Nephron (organoid): ENCODE data around the gene DNAH14.
"Not testable (repeated sequence)": the region's sequence is repeated elsewhere in the genome, so short reads cannot be mapped to it uniquely, and the experiment has no call there.

ENCODE experiments used
- H3K27ac Mint-ChIP-seq, 3 experiments: 2 replicates each; pipeline ENCODE4 v1.8.0; 2020; ENCODE audit warnings: mixed read lengths in 3 of 3, mild to moderate bottlenecking in 2 of 3, moderate library complexity in 1 of 3
- H3K27me3 Mint-ChIP-seq: 2 replicates; pipeline ENCODE4 v1.8.0; 2021; ENCODE audit warnings: low read depth, mild to moderate bottlenecking, moderate library complexity, mixed read lengths
- H3K36me3 Mint-ChIP-seq: 2 replicates; pipeline ENCODE4 v1.8.0; 2020; ENCODE audit warnings: low read depth, mixed read lengths
- H3K4me1 Mint-ChIP-seq: 2 replicates; pipeline ENCODE4 v1.8.0; 2020; ENCODE audit warnings: mixed read lengths
- H3K4me3 Mint-ChIP-seq, 3 experiments: 2 replicates each; pipeline ENCODE4 v1.8.0; 2020; ENCODE audit warnings: mild to moderate bottlenecking in 3 of 3, mixed read lengths in 3 of 3, moderate library complexity in 2 of 3
- H3K9me3 Mint-ChIP-seq: 2 replicates; pipeline ENCODE4 v1.8.0; 2020; ENCODE audit warnings: mixed read lengths
- TF ChIP-seq, protein P1 (sequence below), 3 experiments: fragments of 200-600 bp; sonication (generic); IDR thresholded peaks; one replicate each; pipeline ENCODE4 v1.5.0; 2021; ENCODE audit warnings: antibody characterized with exemption in 3 of 3; ENCODE audit not compliant: unreplicated experiment in 3 of 3

Gene DNAH14

DNA sequence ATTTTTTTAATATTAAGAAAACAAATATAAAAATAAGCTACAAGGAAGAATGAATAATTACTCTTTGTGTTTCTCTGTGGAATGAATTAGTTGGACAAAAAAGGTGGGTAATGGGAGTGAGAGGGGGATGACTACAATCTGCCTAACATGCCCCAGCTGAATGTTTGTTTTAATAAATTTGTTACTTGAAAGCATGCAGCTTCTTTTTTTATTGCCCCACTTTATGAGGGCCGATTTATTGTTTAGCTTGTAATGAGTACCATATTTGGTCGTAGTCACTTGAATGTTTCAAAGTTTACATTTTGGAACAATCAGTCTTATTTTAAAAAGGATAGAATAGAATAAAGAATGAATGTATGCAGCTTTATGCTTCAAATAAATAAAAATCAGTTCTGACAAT, 301.0 kb downstream of the DNAH14 start:
- Mint-ChIP-seq H3K4me1 (no peaks in the 10 kb centered on the region), H3K9me3 (peaks cover 24% of the 10 kb centered on the region), H3K36me3 (peaks cover 31% of the 10 kb centered on the region), H3K27me3 (no peaks in the 10 kb centered on the region), H3K4me3 (no peak overlapping the region), H3K27ac (no peak overlapping the region)
- TF ChIP-seq, protein P1, sequence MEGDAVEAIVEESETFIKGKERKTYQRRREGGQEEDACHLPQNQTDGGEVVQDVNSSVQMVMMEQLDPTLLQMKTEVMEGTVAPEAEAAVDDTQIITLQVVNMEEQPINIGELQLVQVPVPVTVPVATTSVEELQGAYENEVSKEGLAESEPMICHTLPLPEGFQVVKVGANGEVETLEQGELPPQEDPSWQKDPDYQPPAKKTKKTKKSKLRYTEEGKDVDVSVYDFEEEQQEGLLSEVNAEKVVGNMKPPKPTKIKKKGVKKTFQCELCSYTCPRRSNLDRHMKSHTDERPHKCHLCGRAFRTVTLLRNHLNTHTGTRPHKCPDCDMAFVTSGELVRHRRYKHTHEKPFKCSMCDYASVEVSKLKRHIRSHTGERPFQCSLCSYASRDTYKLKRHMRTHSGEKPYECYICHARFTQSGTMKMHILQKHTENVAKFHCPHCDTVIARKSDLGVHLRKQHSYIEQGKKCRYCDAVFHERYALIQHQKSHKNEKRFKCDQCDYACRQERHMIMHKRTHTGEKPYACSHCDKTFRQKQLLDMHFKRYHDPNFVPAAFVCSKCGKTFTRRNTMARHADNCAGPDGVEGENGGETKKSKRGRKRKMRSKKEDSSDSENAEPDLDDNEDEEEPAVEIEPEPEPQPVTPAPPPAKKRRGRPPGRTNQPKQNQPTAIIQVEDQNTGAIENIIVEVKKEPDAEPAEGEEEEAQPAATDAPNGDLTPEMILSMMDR (IDR thresholded peaks at IDR 0.05; ENCODE audit: unreplicated experiment in 3 of 3) = no peak

DNA sequence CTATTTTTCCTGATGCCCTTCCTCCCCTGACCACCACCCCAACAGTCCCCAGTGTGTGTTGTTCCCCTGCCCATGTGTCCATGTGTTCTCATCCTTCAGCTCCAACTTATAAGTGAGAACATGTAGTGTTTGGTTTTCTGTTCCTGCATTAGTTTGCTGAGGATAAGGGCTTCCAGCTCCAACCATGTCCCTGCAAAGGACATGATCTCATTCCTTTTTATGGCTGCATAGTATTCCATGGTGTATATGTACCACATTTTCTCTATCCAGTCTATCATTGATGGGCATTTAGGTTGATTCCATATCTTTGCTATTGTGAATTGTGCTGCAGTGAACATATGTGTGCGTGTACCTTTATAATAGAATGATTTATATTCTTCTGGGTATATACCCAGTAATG, 303.5 kb downstream of the DNAH14 start:
- not testable (repeated sequence) for H3K27ac Mint-ChIP-seq, H3K4me3 Mint-ChIP-seq, H3K4me1 Mint-ChIP-seq, H3K27me3 Mint-ChIP-seq
- Mint-ChIP-seq H3K9me3 (peaks cover 42% of the 10 kb centered on the region), H3K36me3 (peaks cover 43% of the 10 kb centered on the region)

DNA sequence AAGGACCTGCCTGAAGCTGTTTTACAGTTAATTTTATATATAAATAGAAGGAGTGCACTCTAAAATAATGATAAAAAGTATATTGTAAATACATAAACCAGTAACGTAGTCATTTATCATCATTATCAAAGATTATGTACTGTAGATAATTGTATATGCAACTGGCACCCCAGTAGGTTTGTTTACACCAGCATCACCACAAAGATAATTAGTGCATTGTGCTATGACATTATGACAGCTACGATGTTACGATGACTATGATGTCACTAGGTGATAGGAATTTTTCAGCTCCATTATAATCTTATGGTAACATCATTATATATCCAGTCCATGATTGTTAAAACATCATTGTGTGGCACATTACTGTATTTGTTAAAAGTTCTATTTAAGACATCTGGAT, 313.1 kb downstream of the DNAH14 start:
- peaks cover 27% of the 10 kb centered on the region for H3K9me3 Mint-ChIP-seq
- TF ChIP-seq, protein P1 (IDR thresholded peaks at IDR 0.05; ENCODE audit: unreplicated experiment in 3 of 3) = no peak
- no peaks in the 10 kb centered on the region for H3K4me1 Mint-ChIP-seq
- peaks cover 25% of the 10 kb centered on the region for H3K36me3 Mint-ChIP-seq
- H3K4me3 Mint-ChIP-seq = no peak overlapping the region
- no peaks in the 10 kb centered on the region for H3K27me3 Mint-ChIP-seq
- no peak overlapping the region for H3K27ac Mint-ChIP-seq

DNA sequence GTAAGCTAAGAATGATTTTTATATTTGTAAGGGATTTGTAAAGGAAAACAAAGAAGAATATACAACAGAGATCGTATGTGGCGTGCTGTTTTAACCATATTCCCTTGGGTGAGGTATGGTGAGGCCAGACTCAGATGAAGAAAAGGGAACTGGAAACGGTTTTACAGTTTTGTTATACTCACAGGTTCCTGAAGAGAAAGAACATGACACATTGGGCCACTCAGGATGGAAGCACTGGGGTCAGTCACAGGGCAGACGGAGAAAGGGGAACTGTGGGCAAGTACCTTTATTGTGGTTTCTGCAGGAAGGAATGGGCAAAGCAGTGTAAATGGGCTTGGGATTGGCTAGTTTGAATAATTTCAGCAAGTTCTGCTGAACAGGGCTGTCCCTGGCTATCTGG, 321.0 kb downstream of the DNAH14 start:
- no peaks in the 10 kb centered on the region for H3K27me3 Mint-ChIP-seq
- H3K4me3 Mint-ChIP-seq = no peak overlapping the region
- H3K36me3 Mint-ChIP-seq = peaks cover 8% of the 10 kb centered on the region
- no peak overlapping the region for H3K27ac Mint-ChIP-seq
- peaks cover 16% of the 10 kb centered on the region for H3K9me3 Mint-ChIP-seq
- H3K4me1 Mint-ChIP-seq = no peaks in the 10 kb centered on the region
- TF ChIP-seq, protein P1 (IDR thresholded peaks at IDR 0.05; ENCODE audit: unreplicated experiment in 3 of 3) = no peak

DNA sequence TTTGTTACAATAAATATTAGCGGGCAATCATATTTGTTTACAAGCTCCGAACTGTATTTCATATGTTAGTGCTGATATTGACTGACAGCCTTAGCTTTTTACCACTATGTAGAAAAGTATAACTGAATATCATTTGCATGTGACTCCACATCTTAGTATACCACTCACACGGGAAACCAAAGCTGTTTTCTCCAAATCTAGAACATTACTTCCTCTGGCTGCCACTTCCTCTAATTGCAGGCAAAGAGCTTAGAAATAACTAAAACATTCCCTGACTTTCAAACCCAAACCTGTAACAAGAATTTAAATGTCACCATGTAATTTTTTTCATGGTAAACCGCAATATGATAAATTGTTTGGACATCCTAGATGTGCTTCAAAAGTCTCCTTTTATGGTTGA, 323.7 kb downstream of the DNAH14 start:
- TF ChIP-seq, protein P1 (IDR thresholded peaks at IDR 0.05; ENCODE audit: unreplicated experiment in 3 of 3) = no peak
- no peaks in the 10 kb centered on the region for H3K36me3 Mint-ChIP-seq
- H3K27ac Mint-ChIP-seq = no peak overlapping the region
- H3K27me3 Mint-ChIP-seq = no peaks in the 10 kb centered on the region
- H3K4me1 Mint-ChIP-seq = no peaks in the 10 kb centered on the region
- no peak overlapping the region for H3K4me3 Mint-ChIP-seq
- peaks cover 14% of the 10 kb centered on the region for H3K9me3 Mint-ChIP-seq

DNA sequence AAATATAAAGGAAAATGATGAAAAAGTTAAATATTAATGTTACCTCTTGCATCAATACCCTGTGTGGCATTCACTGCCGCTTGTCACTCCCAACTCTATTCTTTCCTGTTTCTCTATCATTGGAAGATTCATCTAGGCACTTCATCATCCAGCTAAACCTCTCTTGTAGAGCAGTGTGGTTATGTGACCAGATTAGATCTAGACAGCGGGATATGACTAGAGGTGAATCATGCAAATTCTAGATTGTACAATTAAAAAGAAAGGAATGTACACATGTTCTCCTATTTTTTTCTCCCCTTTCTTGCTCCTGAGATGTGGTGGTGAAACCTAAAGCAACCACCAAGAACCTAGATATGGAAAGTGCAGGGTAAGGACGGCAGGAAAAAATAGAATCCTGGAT, 324.3 kb downstream of the DNAH14 start:
- Mint-ChIP-seq H3K27ac (no peak overlapping the region), H3K4me1 (no peaks in the 10 kb centered on the region), H3K27me3 (no peaks in the 10 kb centered on the region), H3K36me3 (no peaks in the 10 kb centered on the region), H3K4me3 (no peak overlapping the region), H3K9me3 (peaks cover 14% of the 10 kb centered on the region)
- TF ChIP-seq, protein P1 (IDR thresholded peaks at IDR 0.05; ENCODE audit: unreplicated experiment in 3 of 3) = no peak
